Stimulated activated CD4-positive, alpha-beta T cell treated with anti-CD3 and anti-CD28 coated beads, Interleukin-15, amount 100 ng/mL, for 48 hours (primary cell): ENCODE data around the gene HMBS.
"Not testable (repeated sequence)": the region's sequence is repeated elsewhere in the genome, so short reads cannot be mapped to it uniquely, and the experiment has no call there.

ENCODE experiments used
- DNase-seq, 2 donors: peaks; one replicate each; pipeline ENCODE4 v3.0.0-alpha.2; 2020; ENCODE audit warnings: low read depth in 2 of 2

The HMBS gene

GRCh38 chr11:119100994-119101758 is 16.5 kb downstream of the HMBS start:
- DNase-seq = no peak

- DNase-seq = peak; percentile 80 to 83
Observed at GRCh38 chr11:119101759-119102423, 17.2 kb downstream of the HMBS start, which contains the start of gene DPAGT1. Gene DPAGT1, minus strand, starts transcription at chr11:119101853. Its CDS starts 198 bp downstream, at chr11:119101655.

DNA sequence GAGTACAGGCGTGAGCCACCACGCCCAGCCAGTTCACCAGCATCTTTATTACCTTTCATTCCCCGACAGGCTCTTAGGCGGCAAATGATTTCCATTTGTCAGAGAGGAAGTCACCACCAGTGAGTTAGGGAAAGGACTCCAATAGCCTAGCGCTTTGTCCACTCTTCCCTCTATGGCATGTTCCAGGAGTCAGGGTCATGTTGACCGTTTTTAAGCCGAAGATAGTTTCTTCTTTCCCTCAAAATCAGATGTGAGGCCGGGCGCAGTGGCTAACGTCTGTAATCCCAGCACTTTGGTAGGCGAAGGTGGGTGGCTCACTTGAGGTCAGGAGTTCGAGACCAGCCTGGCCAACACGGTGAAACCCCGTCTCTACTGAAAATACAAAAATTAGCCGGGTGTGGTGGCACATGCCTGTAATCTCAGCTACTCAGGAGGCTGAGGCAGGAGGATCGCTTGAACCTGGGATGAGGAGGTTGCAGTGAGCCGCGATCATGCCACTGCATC is 18.5 kb downstream of the HMBS start:
- DNase-seq = not testable (repeated sequence)

GRCh38 chr11:119103793-119104192 is 19.1 kb downstream of the HMBS start:
- no peak for DNase-seq

- peak; percentile 86 to 87 for DNase-seq
Observed at GRCh38 chr11:119106564-119107537, 22.2 kb downstream of the HMBS start, which contains the start of gene C2CD2L. Gene C2CD2L, plus strand, starts transcription at chr11:119107344. Its CDS starts 398 bp downstream, at chr11:119107742.

DNA sequence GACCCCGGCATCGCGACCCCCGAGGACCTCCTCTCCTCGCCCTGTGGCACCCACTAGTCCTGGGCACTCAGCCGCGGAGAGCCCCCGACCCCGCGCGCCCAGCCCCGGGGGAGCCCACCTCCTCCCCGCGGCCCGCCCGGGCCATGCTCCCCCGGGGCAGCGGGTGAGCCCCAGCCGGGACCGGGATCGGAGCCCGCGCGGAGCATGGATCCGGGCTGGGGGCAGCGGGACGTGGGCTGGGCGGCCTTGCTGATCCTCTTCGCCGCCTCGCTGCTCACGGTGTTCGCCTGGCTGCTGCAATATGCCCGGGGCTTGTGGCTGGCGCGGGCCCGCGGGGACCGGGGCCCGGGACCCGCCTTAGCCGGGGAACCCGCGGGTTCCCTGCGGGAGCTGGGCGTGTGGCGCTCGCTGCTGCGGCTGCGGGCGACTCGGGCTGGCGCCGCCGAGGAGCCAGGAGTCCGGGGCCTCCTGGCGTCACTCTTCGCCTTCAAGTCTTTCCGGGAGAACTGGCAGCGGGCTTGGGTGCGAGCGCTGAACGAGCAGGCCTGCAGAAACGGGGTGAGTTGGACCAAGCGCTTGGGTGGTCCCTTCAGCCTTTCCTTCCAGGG is 23.0 kb downstream of the HMBS start:
- DNase-seq = no peak

- DNase-seq = no peak
Observed at GRCh38 chr11:119108146-119108856, 23.6 kb downstream of the HMBS start.

GRCh38 chr11:119108857-119109221 is 24.2 kb downstream of the HMBS start:
- DNase-seq = no peak

DNA sequence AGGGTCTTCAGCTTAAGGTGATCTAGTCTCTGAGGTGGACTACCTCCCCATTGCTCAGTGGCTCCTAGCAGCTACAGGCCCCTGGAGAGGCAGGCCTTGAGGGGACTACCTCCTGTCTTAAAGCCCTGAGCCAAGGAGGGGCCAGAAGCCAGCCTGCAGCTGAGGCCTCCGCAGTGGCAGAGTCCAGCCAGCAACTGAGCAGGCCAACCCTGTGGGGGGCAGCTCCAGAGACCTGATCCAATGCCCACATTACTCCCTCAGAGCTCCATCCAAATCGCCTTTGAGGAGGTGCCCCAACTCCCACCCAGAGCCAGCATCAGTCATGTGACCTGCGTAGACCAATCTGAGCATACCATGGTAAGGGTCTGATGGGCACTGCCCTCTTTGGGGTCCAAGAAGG is 25.2 kb downstream of the HMBS start:
- DNase-seq = no peak

DNA sequence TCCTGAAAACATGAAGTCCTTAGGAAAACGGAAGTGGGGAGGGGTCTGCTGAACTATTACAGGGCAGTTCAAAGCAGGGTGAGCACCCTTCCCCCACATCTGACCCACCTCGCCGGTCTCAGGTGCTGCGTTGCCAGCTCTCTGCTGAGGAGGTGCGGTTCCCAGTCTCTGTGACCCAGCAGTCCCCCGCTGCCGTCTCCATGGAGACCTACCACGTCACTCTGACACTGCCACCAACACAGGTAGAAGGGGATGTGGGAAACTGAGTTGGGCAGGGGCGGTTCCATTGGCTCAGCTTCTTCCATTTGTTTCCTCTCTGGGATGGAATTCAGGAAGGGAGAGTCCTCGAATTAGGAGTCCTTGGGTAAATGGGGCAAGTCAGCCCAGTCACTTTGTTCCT is 25.8 kb downstream of the HMBS start:
- no peak for DNase-seq

DNA sequence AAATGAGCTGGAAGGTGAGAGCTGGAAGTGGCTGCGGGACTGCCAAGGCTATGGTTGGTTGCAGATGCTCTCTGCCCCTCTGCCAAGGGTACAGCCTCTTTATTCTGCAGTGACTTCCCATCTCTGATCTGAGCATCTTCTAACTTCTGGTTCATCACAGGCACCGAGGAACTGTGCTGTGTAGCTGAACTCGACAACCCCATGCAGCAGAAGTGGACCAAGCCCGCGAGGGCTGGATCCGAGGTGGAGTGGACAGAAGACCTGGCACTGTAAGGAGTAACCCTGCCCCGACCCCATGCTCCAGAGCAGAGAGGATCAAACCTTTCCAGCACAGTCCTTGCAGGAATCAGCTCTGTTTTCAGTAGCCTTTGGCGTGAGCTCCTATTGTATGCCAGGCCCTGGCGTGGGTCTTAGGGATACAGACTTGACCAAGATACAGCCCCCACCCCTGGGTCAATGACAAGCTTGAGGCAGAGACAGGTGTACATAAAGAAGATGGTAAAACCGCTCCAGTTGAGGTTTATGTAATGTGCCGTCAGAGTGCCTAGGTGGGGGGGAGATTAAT is 26.8 kb downstream of the HMBS start:
- DNase-seq = no peak

GRCh38 chr11:119112314-119113020 is 27.8 kb downstream of the HMBS start:
- no peak for DNase-seq

DNA sequence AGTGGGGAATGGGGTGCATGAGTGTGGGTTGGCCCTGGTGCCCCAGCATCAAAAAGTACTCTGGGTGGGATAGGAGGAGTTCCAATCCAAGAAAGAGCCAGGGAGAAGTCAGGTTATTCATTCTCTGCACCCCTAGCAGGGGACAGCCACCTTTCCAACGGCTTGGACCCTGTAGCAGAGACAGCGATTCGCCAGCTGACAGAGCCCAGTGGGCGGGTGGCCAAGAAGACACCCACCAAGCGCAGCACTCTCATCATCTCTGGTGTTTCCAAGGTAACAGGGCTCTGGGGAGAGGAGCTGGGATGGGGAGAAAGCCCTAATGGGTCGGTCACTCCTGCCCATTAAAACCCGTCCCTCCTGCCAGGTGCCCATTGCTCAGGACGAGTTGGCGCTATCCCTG is 29.0 kb downstream of the HMBS start:
- no peak for DNase-seq

DNA sequence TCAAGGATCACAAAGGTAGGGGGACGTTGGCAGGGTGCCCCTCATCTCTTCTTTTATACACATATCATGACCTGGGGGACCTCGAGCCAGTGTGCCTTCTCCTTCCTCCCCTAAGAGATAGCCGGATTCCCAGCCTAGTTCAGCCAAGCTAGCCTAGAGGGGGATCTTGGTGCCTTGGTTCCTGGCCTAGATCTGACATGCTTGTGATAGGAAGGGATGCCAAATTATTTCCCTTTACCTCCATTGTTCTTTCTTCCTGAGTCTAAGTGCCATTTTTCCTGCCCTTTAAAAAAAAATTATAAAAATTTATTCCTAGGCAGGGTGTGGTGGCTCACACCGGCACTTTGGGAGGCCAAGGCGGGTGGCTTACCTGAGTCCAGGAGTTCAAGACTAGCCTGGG is 29.7 kb downstream of the HMBS start:
- DNase-seq = no peak

DNA sequence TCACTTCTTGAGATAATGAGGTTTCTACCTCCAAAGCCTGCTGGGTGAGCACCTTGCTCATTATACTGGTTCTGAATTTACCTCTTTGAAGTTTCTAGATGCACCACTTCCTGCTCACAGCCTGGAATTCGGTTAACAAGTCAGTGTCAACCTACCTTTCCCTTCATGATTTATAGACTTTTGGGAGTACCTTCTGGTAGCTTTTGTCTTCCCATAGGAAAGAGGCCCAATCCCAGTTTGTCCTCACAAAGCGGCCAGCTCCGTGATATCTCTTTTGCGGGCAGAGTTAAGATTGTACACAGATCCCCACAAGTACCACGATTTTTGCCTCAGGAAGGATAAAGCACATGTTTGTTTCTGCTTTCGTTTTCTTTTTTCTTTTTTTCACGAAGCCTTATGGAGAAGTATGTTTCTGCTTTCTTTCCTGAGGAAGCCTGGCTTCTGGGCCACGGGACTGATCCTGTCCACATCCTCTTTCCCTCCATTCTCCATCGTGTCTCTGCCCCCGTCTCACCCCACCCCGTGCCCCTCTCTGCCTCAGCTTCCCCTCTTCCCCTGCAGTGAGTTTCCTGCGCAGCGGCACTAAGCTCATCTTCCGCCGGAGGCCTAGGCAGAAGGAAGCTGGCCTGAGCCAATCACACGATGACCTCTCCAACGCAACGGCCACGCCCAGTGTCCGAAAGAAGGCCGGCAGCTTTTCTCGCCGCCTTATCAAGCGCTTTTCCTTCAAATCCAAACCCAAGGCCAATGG is 31.0 kb downstream of the HMBS start:
- no peak for DNase-seq

- DNase-seq = no peak
Observed at GRCh38 chr11:119116235-119116594, 31.5 kb downstream of the HMBS start.

DNA sequence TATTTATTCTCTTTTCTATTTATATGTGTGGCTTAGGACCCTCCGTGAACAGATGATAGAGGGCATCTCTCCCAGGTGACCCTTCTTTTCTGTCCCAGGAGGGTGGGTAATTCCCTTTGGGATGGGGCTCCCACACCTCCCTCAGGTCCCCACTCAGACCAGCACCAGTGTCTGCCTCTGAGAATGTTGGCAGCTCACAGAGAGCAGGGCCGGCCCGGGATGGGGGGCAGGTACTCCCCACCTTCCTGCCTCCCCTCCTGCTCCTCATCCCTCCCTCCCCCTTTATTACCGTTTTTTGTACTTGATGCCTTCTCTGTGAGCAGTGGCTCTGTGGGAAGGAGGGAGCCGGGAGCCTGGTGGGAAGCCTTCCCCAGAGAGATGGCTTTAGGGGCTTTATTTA is 31.9 kb downstream of the HMBS start:
- no peak for DNase-seq

- no peak for DNase-seq
Observed at GRCh38 chr11:119117004-119117706, 32.5 kb downstream of the HMBS start.

DNA sequence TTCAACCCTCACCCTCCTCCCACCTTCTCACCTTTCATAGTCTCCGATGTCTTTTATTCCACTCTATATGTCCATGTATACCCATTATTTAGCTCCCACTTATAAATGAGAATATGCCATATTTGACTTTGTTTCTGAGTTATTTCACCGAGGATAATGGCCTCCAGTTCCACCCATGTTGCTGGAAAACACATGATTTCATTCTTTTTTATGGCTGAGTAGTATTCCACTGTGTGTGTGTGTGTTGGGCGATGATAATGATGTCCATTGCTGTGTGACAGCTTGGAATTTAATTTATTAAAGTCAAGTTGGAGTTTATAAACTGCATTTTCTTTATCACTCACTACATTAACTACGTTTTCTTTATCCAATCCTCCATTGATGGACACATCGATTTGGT is 33.5 kb downstream of the HMBS start:
- no peak for DNase-seq
